GM18511 (cell line): Measurements from ENCODE around the gene C20orf96.
"Not testable (repeated sequence)": the region's sequence is repeated elsewhere in the genome, so short reads cannot be mapped to it uniquely, and the experiment has no call there.

Experiments
- ATAC-seq: cut with Tn5 transposase; IDR thresholded peaks from one replicate; pipeline ENCODE4 v1.9.1; 2021; ENCODE audit warnings: mild to moderate bottlenecking, moderate library complexity; ENCODE audit not compliant: unreplicated experiment

C20orf96 gene

DNA sequence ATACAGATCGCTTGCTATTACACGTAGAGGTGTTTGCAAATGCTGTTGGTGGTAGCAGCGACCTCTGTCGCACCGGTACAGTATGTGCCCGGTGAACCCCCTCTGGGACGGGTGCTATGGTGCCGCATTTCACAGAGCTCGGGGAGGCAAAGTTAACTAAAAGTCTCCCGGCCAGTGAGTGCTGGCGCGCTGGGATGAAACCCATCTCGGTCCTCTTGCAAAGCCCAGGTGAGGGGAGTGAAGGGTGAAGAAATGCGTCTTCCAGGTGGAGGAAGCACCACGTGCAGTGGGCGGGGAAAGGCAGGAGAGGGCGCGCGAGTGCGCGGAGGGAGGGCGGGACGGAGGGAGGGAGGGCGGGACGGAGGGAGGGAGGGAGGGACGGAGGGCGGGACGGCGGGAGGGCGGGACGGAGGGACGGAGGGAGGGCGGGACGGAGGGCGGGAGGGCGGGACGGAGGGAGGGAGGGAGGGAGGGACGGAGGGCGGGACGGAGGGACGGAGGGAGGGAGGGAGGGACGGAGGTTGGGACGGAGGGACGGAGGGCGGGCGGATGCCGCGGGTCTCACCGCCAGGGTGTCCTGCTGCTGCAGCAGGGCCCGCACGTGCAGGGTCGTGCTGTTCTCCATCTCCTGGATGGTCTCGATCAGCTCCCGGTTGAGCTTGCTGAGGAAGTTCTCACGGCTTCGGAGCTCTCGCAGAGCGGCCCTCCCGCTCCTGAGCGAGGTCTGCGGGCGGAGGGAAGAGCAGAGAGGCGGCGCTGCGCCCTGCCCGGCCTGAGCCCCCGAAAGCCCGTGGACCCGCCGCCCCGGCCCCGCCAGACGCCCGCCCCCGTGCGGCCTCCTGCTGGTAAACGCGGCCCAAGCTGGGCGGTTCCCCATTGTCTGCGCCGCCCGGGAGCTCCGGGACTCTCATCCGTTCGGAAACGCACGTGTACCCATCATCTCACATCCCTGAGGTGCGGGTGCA is 11.7 kb downstream of the C20orf96 start:
- no peak for ATAC-seq

DNA sequence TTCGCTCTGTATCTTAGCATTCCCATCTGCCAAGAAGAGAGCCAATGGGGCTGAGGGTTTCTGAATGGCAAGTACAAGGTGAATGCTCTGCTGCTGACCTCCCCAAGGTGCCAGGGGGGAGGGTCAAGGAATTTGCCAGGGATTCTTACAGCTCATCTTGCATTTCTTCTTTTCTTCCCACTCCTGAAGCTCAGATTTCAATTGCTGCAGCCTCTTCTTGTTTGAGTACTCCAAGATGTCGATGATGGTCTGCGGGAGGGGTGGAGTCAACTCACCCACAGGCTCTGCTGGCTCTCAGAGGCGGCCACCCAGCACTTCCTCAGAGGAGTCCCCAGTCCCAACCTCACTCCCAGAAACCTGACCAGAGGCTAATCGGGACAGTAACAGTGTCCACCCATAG is 12.4 kb downstream of the C20orf96 start:
- ATAC-seq, result no peak

DNA sequence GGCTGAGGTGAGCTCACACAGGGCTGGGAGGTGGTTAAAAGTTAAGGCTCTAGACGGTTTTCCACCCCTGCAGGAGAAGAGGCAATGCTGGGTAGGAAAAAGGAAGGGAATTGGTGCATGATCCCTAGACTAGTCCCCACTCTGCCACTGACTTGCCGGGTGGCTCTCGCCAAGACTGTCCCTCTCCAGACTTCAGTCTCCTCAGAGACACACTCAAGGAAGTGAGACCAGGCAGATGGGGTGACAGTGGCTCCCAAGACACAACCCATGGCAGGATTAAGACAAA is 13.1 kb downstream of the C20orf96 start:
- ATAC-seq, result no peak

DNA sequence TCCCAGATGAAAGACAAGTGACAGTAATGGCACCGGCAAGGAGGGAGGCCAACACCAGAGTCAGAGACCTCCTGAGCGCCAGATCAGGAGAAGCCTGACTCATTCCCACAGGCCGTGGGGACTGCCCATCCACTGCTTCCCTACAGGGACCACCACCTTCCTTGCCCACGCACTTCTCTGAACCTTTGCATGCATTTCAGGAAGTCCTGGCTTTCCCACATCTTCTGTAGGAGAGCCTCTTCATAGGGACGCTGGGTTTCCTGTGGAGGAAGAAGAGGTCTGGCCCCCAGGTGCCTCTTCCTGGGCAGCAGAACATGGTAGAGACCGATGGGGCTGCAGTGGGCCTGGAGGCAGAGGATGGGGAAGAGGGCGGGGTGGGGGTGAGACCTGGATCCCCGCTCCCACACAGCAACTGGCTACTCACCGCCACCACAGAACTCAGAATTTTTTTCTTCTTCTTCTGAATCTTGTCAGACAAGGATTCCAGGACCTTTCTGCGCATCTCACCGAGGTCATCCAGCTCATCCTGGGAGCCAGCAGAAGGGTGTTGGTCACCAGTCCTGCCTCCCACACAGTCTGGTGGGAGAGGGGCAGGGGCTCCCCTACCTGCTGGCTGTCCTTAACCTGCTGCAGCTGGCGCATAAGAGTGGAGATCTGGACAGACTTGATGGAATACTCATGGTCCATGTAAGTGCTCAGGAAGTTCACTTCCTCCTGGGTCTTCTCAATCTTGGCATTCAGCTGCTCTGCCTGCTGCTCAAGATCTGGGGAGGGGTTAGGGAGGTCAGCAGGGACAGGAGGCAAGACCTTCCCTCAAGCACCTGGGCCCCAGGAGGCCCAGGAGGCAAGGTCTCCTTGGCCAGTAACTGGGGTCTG is 13.7 kb downstream of the C20orf96 start:
- no peak for ATAC-seq

DNA sequence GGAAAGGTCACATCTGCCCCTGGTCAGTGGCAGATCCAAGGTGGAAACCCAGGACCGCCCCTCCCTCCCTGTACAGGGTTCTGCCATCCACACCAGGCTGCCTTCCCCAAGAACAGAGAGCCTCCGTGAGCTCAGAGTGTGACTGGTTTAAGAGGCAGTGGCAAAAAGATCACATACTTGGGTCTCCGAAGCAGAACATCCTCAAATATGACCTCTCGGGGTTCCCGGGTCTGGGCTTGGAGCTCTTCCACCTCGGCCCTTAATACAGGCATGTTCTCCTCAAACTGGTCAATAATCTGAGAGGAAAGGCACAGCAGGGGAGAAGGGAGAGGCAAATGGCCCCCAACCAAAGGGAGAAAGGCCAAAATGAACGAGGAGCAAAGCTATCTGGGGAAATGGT is 14.8 kb downstream of the C20orf96 start:
- ATAC-seq, result no peak

DNA sequence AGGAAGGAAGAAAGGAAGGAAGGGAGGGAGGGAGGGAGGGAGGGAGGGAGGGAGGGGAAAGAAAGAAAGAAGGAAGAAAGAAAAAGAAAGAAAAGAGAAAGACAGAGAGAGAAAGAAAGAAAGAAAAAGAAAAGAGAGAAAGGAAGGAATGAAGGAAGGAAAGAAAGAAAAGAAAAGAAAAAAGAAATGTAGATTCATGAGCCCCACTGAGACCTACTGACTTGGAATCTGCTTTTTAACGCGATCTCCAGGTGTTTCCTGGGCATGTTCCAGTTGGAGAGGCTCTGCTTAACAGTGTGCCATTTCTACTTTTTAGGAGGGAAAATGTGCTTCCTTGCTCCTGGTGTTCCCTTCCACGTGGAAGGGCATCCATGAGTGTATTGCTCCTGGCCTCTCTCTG is 16.7 kb downstream of the C20orf96 start:
- no peak for ATAC-seq

DNA sequence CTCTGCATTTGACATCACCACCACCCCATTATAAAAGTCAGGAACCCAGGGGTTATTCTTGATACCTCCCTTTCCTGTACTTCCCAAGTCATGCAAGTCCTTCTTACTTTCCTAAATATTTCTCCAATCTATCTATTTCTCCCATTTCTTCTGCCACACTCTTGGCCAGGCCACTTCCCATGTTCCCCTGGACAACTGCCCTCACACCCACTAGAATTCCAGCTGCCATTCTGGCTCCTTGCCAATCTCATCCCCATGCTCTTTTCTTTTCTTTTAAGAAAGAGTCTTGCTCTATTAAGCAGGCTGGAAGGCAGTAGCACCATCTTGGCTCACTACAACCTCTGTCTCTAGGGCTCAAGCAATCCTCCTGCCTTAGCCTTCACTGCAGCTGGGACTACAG is 17.8 kb downstream of the C20orf96 start:
- no peak for ATAC-seq

DNA sequence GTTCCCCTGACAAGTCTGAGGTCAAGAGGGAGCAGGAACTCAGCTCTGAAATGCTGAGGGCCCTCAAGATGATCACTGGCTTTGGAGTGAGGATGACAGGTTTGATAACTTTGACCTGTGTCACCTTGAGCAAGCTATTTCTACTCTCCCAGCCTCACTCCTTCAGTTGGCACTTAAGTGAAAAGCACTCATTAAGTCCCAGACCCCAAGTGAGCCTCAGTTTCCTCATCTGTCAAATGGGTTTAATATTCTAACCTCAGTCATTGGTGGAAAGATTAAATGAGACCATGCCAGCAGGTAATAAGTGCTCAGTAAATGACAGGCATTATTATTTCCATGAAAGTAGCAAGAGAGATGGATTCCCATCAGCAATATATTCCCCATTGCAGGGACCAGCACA is 19.0 kb downstream of the C20orf96 start:
- ATAC-seq, result no peak

DNA sequence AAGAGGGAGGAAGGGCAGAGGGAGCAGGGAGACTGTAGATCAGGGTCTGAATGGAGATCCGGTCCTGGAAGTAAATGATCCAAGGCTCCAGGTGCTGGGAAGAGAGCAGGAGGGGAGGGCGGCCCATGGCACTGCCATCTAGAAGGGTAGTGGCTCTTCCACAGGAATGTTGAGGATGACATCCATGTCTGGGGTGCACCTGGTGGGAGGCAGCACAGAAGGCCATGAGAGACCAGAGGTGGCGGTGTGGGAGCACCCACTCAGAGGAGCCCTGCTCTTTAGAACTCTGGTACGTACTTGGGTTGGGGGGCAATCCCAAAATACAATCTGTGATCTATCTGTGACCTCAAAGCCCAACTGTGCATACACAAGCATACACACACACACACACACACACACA is 19.5 kb downstream of the C20orf96 start:
- ATAC-seq, result no peak

DNA sequence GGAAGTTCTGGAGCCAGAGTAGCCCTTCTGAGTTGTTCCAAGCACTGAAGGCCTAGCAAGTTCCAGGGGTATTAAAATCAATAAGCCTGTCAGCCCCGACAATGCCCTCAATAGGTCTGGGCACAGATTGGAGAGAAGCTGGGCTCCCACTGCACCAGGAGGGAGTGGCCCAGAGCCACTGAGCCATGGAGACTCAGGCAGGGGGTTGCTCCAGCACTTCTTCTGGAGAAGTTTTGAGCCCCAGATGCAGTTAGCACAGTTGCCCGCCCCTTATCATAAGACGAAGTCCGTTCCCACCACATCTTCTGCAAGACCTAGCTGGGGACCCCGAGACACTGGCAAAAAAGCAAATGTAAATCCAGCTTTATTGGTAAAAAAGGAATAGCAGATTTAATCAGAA is 20.0 kb downstream of the C20orf96 start:
- no peak for ATAC-seq

DNA sequence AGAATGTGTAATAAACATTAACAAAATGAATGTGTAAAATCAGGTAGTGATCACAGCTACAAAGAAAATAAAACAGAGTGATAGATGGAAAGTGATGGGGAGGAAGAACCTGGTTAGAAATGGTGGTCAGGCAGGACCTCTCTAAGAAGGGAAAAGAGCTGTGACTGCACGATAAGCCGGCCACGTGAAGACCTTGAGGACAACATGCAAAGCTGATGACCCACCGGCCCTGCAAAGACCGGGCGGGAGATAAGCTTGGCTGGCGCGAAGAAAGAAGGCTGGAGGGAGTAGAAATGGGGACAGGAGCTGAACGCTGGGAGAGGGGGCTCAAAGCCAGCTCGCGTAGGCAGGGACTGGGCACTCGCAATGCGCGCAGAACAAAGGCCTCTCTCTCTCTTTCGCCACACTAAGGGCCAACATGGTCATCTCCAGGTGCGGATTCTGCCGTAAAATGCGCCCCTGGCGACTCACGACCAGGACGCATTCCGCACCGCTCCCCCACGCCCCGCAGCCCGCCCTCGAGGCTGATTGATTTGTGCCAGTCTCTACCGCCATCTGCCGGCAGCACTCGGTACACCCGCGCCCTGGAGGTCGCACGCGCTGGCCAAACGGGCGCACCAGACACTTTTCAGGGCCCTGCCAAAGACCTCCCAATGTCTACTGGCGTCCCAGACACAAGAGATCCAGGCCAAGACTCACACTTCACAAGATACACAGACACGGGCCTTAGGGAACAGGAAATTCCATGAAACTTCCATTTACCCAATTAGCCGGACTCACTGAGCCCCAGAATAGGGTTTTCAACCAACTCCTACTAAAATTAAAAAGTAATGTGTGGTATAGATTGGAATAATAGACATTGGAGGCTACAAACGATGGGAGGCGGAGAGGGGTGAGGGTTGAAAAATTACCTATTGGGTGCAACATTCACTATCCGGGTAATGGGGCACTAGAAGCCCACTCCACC is 23.7 kb downstream of the C20orf96 start:
- ATAC-seq, result peak; percentile 88

DNA sequence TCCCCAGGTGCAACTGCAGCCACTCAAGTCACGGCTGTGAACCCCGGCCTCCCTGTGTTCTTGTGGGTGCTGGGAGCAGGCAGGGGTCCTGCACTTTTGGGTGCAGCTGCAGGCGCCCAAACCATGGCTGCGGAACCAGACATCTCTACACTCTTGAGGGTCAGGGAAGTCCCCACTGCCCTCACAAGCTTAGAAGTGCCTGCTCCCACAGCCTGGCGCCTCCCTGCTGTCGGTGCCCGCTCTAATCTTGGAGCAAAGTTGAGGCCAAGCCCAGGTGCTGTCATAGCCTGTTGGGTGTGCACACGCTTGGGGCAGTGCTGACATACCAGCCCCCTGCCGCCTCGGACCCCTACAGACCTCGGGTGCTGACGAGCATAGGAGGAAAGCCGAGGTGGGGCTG is 26.8 kb downstream of the C20orf96 start:
- ATAC-seq, result no peak

DNA sequence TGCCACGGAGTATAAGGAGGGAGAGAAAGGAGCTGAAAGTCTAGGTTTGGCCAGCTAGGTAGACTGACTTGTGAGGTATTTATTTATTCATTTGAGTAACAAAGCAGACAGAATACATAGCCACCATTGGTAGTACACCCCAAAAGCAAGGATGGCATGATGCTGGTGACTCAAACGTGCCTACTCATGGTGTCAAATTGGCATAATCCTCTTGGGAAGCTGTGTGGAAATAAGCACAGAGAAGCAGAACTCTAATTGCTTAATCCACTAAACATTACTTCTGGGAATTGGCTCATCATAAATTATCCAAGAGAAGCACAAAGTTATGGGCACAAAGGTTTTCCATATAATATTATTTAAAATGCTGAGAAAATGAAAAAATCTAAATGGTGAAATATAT is 30.6 kb downstream of the C20orf96 start:
- no peak for ATAC-seq

DNA sequence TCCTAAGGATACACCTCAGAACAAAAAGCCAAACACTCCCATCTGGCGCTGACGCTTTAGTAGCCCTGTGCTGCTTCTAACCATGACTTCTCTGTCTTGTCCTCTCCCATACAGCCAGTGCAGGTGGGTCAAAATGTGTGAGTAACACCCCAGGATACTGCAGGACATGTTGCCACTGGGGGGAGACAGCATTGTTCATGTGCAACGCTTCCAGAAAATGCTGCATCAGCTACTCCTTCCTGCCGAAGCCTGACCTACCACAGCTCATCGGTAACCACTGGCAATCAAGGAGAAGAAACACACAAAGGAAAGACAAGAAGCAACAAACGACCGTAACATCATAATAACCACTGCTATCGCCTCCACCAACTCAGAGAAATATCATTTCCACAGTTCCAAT is 31.6 kb downstream of the C20orf96 start:
- no peak for ATAC-seq

DNA sequence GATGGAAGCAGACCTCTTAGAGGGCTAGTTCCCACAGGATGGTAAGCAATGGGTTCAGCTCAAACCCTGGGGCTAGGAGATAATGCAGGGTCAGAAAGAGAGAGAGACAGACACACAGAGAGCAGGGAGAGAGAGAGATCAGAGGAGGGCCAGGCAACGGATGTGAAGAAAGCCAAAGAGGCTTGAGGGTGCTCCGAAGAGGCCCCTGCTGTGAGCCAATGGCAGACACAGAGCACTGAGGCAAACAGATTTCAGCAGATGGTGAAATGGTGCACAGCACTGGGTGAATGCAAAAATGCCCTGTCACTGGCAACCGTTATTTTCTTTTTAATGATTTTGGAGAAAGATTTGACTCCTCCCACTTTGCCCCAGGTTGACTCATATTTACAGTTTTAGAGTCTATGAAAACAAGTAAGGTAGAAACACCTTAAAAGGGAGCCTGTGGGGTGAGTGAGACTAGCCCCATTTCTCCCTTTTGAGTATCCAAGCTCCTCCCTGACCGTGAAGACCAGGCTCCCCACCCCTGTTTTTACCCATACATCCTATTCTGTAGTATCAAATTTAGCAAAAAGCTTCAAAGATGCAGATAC is 32.2 kb downstream of the C20orf96 start:
- ATAC-seq, result no peak

DNA sequence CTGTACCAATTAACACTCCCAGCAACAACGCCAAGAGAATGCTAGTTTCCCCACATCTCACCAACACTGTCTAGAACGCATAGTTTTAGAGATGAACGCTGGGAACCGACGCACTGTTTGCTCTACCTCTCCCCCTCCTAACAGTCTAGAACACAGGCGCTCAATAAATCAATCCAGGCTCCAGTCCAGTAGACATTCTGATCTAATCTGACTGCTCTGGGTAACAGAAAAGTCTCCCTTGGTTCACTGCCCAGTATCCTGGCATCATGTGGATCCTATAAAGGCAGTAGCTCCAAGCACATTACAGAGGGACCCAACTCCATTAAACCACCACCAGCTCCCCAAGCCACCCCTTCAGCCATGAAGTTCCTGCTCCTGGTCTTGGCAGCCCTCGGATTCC is 33.1 kb downstream of the C20orf96 start, which contains the start of gene DEFB132:
Gene DEFB132 (plus strand): TSS at position 306 of the 400 bp plus-strand sequence. CDS start 55 bp downstream, at position 361.
- no peak for ATAC-seq

DNA sequence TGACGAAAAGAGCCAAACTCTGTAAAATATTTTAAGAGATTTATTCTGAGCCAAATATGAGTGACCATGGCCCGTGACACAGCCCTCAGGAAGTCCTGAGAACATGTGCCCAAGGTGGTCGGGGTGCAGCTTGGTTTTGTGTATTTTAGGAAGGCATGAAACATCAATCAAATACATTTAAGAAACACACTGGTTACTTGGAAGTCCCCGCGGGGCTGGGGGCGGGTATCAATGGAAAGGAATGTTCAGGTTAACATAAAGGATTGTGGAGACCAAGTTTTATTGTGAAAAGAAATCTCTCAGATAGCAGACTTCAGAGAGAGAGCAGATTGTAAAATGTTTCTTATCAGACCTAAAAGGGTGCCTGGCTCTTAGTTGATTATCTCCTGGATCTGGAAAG is 37.1 kb downstream of the C20orf96 start:
- not testable (repeated sequence) for ATAC-seq

DNA sequence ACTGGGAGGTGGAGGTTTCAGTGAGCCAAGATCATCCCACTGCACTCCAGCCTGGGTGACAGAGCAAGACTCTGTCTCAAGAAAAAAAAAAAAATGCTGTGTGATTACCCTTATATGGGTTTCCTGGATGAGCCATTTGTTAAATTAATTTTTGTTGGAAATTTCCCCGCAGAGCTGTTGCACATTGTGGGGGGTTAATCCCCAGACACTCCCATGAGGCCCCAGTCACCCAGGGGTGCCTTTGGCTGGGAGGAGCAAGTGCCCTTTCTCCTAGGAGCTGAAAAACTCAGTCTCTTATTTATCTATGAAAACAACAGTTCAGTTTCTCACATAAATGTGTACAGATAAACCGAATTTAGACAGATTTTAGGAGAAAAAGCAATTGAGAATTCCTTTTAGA is 37.7 kb downstream of the C20orf96 start:
- no peak for ATAC-seq

DNA sequence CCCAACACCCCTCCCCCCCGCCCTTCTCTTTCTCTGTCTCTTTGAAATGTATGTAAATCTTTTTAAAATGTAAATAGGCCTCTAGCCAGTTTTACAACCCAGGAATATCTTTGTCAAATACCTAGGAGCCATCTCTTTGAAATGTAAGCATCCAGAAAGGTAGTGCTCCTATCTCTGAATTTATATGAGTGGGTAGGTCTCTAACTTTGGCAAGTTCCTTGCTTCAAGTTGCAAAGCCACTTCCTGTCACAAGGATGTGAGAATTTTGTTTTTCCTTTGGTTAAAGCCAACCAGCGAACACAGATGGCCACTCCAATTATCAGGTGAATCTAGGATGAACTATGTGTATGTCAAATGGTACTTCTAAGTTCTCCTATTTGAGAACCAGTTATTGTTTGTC is 39.2 kb downstream of the C20orf96 start:
- ATAC-seq, result no peak

DNA sequence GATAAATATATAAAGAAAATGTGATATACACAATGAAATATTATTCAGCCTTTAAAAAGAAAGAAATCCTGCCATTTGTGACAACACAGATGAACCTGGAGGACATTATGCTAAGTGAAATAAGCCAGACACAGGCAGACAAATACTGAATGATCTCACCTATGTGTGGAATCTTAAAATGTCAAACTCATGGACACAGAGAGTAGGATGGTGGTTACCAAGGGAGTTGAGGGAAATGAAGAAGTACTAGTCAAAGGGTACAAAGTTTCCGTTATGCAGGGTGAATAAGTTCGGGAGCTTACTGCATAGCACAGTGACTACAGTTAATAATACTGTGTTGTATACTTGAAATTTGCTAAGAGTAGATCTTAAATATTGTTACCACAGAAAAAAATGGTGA is 47.6 kb downstream of the C20orf96 start:
- ATAC-seq, result no peak
